DND-41 (cell line): ENCODE results near the gene LRRC43.

Experiments used
- ATAC-seq: fragments of 200-7000 bp; cut with Tn5 transposase; 3 replicates; pipeline ENCODE4 v1.9.1; 2021; ENCODE audit warnings: low read depth; ENCODE audit not compliant: insufficient read depth
- DNase-seq: peaks from one replicate; pipeline ENCODE4 v3.0.0-alpha.2; 2020
- H2AFZ ChIP-seq: 2 replicates; pipeline ENCODE4 v1.6.0; 2012; ENCODE audit warnings: low read depth, low read length
- H3K27ac ChIP-seq: 2 replicates; pipeline ENCODE4 v1.5.1; 2012; ENCODE audit warnings: low read length, inconsistent platforms
- H3K27me3 ChIP-seq: fragments of 200-600 bp; sonication (generic); 2 replicates; pipeline ENCODE4 v1.6.0; 2012; ENCODE audit warnings: low read length, mild to moderate bottlenecking, inconsistent platforms; ENCODE audit not compliant: insufficient read depth, poor library complexity
- H3K36me3 ChIP-seq: 2 replicates; pipeline ENCODE4 v1.5.1; 2012; ENCODE audit warnings: low read length, inconsistent platforms; ENCODE audit not compliant: insufficient read depth
- H3K4me1 ChIP-seq: 2 replicates; pipeline ENCODE4 v1.5.1; 2012; ENCODE audit warnings: mild to moderate bottlenecking, low read length; ENCODE audit not compliant: insufficient read depth
- H3K4me2 ChIP-seq: 2 replicates; pipeline ENCODE4 v1.6.0; 2012; ENCODE audit warnings: mild to moderate bottlenecking, moderate library complexity, low read length, inconsistent platforms; ENCODE audit not compliant: insufficient read depth
- H3K4me3 ChIP-seq, 2 experiments: fragments of 200-600 bp in 1 of 2; shearing (Covaris generic) in 1 of 2; 2 replicates each; pipeline ENCODE4 v1.5.1; 2012 to 2016; ENCODE audit warnings: inconsistent platforms in 2 of 2, low read length in 2 of 2, mild to moderate bottlenecking in 2 of 2, low read depth in 1 of 2, moderate library complexity in 1 of 2
- H3K79me2 ChIP-seq: 2 replicates; pipeline ENCODE4 v1.6.0; 2012; ENCODE audit warnings: low read length, inconsistent platforms; ENCODE audit not compliant: insufficient read depth
- H3K9ac ChIP-seq: 2 replicates; pipeline ENCODE4 v1.6.0; 2012; ENCODE audit warnings: low read depth, mild to moderate bottlenecking, inconsistent platforms, low read length, moderate library complexity
- H3K9me3 ChIP-seq: 2 replicates; pipeline ENCODE4 v1.5.1; 2012; ENCODE audit warnings: low read length, moderate library complexity, mild to moderate bottlenecking, inconsistent platforms; ENCODE audit not compliant: insufficient read depth, severe bottlenecking
- H4K20me1 ChIP-seq: 2 replicates; pipeline ENCODE4 v1.6.0; 2012; ENCODE audit warnings: low read length; ENCODE audit not compliant: insufficient read depth
- CTCF ChIP-seq: IDR thresholded peaks from 2 replicates; pipeline ENCODE4 v1.5.1; 2012; ENCODE audit warnings: borderline replicate concordance, low read length, moderate library complexity, mild to moderate bottlenecking; ENCODE audit not compliant: poor library complexity, severe bottlenecking; ENCODE audit errors: extremely low read depth
- EZH2 ChIP-seq: IDR thresholded peaks from 3 replicates; pipeline ENCODE4 v1.6.1; 2012; ENCODE audit warnings: borderline replicate concordance, low read depth, mild to moderate bottlenecking, moderate library complexity, low read length, inconsistent platforms; ENCODE audit not compliant: severe bottlenecking

Gene LRRC43

DNA sequence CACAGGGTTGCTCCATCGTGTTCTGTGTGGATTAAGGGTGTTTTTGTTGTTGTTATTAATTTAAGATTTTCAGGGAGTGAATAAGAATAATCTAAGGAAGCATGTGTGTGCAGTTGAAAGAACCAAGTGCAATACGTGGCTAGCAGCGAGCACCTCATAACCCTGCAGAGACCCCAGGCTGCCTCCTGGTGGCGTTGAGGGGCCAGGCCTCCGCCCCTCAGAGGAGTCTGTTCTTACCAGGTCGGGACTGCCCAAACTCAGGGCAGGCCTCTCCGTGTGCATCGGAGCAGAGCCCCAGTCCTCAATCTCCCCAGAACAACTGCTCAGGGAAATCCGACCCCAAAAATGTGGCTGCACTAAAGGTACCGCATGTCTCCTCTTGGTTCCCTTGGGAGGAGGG lies 45.7 kb upstream of the LRRC43 start:
- no peak overlapping the region for H3K27ac ChIP-seq
- H4K20me1 ChIP-seq, result peaks cover 8% of the 10 kb centered on the region; the same call in 1 of the 2 replicates
- H3K36me3 ChIP-seq, result peaks cover 63% of the 10 kb centered on the region
- no peak; the same call in 2 of the 3 replicates for ATAC-seq
- no peak for DNase-seq
- H3K4me2 ChIP-seq, result no peak overlapping the region
- no peak for TF ChIP-seq EZH2
- peak; percentile 38 for TF ChIP-seq CTCF
- no peak overlapping the region for H3K4me3 ChIP-seq
- H3K27me3 ChIP-seq, result no peaks in the 10 kb centered on the region
- H3K4me1 ChIP-seq, result no peaks in the 10 kb centered on the region
- no peak overlapping the region for H2AFZ ChIP-seq
- no peaks in the 10 kb centered on the region for H3K9me3 ChIP-seq
- no peak overlapping the region for H3K9ac ChIP-seq
- H3K79me2 ChIP-seq, result no peaks in the 10 kb centered on the region

- TF ChIP-seq CTCF (no peak), EZH2 (no peak)
- H3K27ac ChIP-seq, result no peak overlapping the region
- ATAC-seq, result peak; percentile 53
- H3K79me2 ChIP-seq, result no peaks in the 10 kb centered on the region
- no peak overlapping the region for H3K9ac ChIP-seq
- no peak overlapping the region for H3K4me3 ChIP-seq
- no peak overlapping the region for H2AFZ ChIP-seq
- peak; percentile 19 for DNase-seq
- no peak overlapping the region for H3K4me2 ChIP-seq
- no peaks in the 10 kb centered on the region for H3K9me3 ChIP-seq
- peaks cover 63% of the 10 kb centered on the region for H3K36me3 ChIP-seq
- H3K27me3 ChIP-seq, result no peaks in the 10 kb centered on the region
- peaks cover 6% of the 10 kb centered on the region; the same call in 1 of the 2 replicates for H4K20me1 ChIP-seq
- H3K4me1 ChIP-seq, result no peaks in the 10 kb centered on the region
Observed at GRCh38 chr12:122137681-122138080, 45.2 kb upstream of the LRRC43 start.

DNA sequence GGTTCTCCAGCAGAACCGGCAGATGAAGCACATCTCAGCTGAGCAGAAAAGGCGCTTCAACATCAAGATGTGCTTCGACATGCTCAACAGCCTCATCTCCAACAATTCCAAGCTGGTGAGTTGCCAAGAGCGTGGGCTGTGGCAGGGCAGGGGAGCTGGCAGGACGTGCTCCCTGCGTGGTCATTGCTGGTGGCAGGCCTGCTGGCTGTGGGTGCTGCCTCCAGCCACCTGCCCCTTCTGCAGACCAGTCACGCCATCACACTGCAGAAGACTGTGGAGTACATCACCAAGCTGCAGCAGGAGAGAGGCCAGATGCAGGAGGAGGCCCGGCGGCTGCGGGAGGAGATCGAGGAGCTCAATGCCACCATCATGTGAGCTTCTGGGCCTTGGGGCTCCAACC lies 44.7 kb upstream of the LRRC43 start:
- no peak overlapping the region for H3K27ac ChIP-seq
- H3K4me3 ChIP-seq, result no peak overlapping the region
- no peaks in the 10 kb centered on the region for H3K79me2 ChIP-seq
- H4K20me1 ChIP-seq, result peaks cover 6% of the 10 kb centered on the region; the same call in 1 of the 2 replicates
- H3K9me3 ChIP-seq, result no peaks in the 10 kb centered on the region
- no peaks in the 10 kb centered on the region for H3K27me3 ChIP-seq
- no peaks in the 10 kb centered on the region for H3K4me1 ChIP-seq
- no peak overlapping the region for H2AFZ ChIP-seq
- H3K9ac ChIP-seq, result no peak overlapping the region
- H3K36me3 ChIP-seq, result peaks cover 59% of the 10 kb centered on the region
- TF ChIP-seq CTCF (no peak), EZH2 (no peak)
- no peak for DNase-seq
- H3K4me2 ChIP-seq, result no peak overlapping the region
- no peak for ATAC-seq

GRCh38 chr12:122138616-122139015 lies 44.3 kb upstream of the LRRC43 start:
- Histone ChIP-seq H3K9me3 (no peaks in the 10 kb centered on the region), H3K4me2 (no peak overlapping the region), H2AFZ (no peak overlapping the region), H3K9ac (no peak overlapping the region), H3K4me3 (no peak overlapping the region), H3K79me2 (no peaks in the 10 kb centered on the region), H4K20me1 (peaks cover 6% of the 10 kb centered on the region; the same call in 1 of the 2 replicates), H3K36me3 (peaks cover 56% of the 10 kb centered on the region), H3K27me3 (no peaks in the 10 kb centered on the region), H3K4me1 (no peaks in the 10 kb centered on the region), H3K27ac (no peak overlapping the region)
- ATAC-seq (no peak), DNase-seq (no peak)
- TF ChIP-seq EZH2 (no peak), CTCF (no peak)
